ENCODE data around the gene WSCD2.
A peak's percentile ranks its signal among the peaks of the same experiment; 100 is the strongest.

WSCD2 gene

DNA sequence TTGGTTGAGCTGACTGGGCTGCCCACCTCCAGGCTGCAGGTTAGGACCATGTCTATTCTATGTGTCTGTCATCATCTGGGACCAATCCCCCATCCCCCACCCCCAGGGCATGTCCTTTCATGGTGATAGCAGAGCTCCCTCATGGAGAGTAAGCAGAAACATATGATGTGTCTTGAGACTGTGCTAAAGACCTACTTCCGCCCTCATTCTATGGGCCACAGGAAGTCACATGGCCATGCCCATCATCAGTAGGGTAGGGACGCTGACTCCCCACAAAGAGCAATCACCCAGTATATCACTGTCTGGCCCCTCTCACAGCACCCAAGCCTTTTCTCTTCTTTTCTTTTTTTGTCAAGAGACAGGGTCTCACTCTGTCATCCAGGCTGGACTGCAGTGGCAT, 110.3 kb downstream of the WSCD2 start:
- peak; percentile 31 for DNase-seq

- peak; percentile 37 for DNase-seq
Observed at GRCh38 chr12:108240027-108240785, 111.1 kb downstream of the WSCD2 start.

DNA sequence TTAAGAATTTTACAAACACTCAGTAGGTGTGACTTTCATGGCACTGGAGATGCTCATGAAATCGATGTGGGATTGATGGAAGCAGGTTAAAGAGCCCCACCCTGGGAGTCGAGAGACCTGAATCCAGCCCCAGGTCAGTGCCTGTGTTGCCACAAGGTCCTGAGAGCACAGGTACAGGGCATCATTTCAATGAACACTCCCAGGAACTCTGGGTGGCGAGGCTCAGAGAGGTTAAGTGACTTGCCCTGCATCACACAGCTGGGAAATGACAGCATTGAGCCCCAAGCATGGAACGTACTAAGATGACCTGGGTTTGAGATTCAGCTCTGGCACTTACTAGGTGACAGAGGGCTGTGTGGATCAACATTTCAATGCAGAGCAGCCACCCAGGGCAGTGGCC, 111.8 kb downstream of the WSCD2 start:
- DNase-seq, result no peak

GRCh38 chr12:108241986-108242703, 113.1 kb downstream of the WSCD2 start:
- DNase-seq, result no peak

DNA sequence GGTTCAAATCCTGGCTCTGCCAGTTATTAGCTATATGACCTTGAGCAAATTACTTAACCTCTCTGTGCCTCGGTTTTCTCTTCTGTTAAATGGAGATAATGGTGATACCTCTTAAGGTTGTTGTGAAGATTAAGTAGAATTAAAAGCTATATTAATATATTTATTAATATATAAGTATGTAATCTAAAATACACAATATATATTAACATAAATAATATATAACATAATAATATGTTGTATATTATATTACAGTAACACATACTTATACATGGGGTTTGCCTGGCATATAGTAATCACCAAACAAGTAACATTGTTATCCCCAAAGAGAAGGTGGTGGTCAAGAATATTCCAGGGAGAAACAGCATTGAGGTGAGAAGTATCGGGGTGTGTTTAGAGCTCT, 118.0 kb downstream of the WSCD2 start:
- DNase-seq, result no peak

DNA sequence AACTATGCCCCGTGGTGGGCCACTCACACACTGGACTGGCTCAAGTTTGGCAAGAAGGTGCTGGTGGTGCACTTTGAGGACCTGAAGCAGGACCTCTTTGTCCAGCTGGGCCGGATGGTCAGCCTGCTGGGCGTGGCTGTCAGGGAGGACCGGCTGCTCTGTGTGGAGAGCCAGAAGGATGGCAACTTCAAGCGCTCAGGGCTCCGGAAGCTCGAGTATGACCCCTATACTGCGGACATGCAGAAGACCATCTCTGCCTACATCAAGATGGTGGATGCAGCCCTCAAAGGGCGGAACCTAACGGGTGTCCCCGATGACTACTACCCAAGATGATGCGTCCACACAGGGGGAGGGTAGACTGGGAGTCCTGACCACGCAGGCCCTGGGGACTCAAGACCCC, 118.9 kb downstream of the WSCD2 start:
- no peak for DNase-seq

GRCh38 chr12:108252523-108252922, 123.4 kb downstream of the WSCD2 start:
- DNase-seq, result no peak

- no peak for DNase-seq
Observed at GRCh38 chr12:108253540-108253939, 124.5 kb downstream of the WSCD2 start.

DNA sequence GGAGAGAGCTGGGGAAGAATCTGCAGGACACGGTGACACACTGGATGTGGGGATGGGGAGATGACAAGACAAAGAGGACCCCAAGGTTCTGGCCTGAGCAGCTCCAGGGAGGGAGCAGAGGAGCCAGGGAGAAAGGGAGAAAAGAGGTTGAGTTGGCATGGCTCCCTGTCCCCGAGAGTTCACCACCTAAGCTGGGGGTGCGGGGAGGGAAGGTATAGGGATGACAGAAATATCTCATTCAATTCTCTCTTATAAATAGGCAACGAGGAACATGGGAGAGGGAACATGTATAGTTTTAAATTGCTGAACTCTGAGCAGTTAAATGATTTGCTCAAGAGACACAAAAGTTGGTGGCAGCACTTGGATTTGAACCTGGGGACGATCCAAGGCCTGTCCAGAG, 124.9 kb downstream of the WSCD2 start:
- no peak for DNase-seq

DNA sequence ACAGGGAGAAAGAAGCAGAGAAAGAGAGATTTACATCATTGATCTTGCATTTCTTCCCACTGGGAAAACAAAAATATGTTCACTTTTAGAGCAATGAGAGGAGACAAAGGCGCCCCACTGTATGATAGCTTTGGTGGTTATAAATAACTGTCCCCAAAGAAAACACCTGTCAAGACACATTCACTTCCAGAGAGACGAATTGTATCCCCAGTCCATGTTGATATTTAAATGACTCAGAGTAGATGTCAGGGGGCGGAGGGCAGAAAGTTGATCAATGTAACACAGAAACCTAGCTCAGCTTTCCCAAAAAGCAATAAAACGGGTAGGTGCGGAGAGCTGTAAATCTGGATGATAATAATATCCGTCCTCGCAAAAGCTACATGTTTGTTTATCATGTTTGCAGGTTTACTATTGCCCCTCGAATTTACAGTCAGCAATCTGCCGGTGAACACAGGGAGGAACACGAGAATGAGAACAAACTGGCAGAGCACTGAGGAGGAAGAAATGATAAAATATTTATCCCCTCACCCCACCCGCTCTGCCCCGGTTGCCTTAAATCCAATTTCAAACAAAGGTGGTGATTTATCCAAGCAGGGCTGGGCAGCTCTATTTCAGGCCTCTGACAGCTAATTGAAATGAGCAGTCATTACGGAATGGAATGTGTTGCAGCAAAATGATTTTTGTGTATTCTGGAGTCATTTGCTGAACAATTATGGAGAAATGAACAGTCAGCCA, 125.6 kb downstream of the WSCD2 start:
- no peak for DNase-seq

- DNase-seq, result no peak
Observed at GRCh38 chr12:108255252-108255602, 126.1 kb downstream of the WSCD2 start.

DNA sequence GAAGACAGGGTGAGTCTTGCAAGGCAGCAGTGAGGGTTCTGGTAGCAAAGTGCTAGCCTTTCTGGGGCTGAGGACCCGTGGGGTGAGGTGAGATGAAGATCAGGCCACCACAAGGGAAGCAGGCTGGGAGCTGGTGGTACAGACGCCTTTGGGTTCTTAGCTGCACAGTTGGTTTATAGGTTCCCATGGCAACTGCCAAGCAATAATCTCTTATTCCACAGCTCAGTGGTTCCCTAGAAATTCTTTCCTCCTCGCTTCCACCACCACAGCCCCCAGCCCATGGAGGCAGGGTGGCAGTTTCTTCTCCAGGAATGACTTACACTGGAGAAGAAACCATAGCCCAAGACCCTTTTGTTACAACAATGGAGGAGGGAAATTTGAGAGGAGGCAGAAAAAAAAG, 127.9 kb downstream of the WSCD2 start:
- peak; percentile 32 for DNase-seq

DNA sequence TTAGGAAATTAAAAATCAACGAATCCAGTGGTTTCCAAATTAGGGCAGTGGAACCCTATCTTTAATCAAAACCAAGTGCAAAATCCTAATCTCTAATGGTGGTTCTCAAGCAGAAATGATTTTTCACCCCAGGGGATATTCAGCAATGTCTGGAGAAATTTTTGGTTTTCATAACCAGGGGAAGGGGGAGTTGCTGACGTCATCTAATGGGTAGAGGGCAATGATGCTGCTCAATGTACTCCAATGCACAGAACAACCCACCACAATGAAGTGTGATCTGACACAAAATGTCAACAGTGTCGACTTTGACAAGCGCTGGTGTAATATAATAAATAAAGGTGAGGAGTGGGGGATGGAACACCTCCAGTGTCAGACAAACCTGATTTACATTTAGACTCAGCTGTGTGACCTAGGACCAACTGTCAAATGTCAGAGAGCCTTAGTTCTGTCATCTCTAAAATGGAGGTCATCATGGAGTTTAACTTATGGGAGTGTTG, 128.6 kb downstream of the WSCD2 start:
- DNase-seq, result no peak

DNA sequence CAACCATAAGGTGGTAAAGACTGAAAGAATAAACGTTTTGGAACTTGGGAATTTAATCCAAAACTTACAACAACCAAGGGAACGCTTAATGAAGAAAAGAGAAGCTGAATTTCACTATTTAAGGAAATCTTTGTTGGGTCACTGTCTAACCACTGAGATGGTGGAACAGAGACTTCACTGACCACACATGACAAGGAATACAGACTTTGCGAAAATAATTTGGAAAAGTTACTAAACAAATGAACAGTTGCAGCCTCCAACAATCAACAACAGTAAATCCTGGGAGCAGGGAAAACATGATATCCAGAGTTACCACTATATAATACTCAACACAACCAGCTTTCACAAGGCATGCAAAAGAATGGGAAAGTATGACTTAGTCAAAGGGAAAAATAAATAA, 131.0 kb downstream of the WSCD2 start:
- no peak for DNase-seq

GRCh38 chr12:108260969-108261368, 131.9 kb downstream of the WSCD2 start:
- DNase-seq, result no peak

DNA sequence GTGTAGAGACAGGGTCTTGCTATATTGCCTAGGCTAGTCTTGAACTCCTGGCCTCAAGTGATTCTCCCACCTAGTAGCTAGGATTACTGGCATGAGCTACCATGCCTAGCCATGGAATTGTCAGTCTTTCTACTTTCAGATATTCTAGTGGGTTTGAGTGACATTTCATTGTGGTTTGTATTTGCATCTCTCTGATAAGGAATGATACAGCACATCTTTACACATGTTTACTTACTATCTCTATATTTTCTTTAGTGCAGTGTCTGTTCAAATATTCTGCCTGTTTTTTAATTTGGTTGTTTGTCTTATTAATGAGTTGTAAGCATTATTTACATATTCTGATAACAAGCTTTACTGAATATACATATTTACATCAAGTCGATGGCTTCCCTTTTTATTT, 136.4 kb downstream of the WSCD2 start:
- no peak for DNase-seq

GRCh38 chr12:108266131-108266530, 137.0 kb downstream of the WSCD2 start:
- no peak for DNase-seq

GRCh38 chr12:108267450-108267849, 138.4 kb downstream of the WSCD2 start:
- peak; percentile 13 for DNase-seq

DNA sequence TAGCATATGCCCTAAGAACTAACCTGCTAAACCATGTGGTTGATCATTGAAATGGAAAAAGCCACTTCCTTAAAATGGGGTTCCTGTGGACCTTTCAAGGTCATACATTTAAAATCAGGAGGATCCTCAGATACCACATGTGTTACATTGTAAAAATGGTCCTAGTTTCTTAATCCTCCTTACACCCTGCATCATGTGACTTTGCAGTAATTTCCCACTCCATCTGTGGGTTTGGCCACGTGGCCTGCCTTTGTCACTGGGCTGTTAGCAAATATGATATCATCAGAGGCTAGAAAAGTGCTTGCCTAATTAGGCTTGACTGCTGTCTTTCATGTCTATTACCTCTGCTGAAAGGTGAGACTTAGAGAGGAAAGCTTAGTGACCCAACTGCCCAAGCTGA, 139.3 kb downstream of the WSCD2 start:
- no peak for DNase-seq

GRCh38 chr12:108269224-108269623, 140.1 kb downstream of the WSCD2 start:
- no peak for DNase-seq

DNA sequence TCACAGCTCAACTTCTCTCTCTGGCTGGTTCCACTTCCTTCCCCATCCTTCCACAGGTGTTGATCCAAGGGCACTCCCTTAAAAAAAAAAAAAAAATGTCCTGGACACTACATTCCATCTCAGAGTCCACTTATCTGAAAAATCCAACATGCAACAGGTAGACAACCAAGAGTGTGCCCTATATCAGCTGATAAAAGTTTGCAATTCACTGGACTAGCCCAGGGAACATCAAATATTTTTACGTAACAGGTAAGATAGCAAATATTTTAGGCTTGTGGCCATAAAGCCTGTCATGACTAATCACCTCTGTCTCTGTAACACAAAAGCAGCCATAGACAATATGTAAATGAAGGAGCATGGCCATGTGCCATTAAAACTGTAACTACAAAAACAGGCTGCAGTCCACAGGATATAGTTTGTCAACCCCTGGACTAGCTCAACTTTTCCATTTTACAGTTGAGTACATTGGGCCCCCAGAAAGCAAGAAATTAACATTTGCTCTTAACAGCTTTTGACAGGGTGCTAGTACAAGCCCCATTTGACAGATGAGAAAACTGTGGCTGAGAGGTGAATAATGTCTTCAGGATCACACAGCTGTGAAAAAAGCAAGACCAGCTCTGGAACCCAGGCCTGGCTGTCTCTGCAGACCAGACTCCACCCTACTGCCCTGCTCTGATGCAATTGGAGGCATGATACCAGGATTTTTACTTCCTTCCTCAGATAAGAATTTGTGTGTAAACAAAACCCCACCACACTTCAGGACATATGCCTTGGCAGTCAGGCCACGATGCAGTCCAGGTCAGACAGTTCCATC, 141.2 kb downstream of the WSCD2 start:
- DNase-seq, result peak; percentile 31

GRCh38 chr12:108270849-108271143, 141.7 kb downstream of the WSCD2 start:
- DNase-seq, result no peak

All from right forelimb (tissue), 1 donor.